SHP77 (cell line): Measurements from ENCODE around the gene APC.
A peak's percentile ranks its signal among the peaks of the same experiment; 100 is the strongest.
"Not testable (repeated sequence)": the region's sequence is repeated elsewhere in the genome, so short reads cannot be mapped to it uniquely, and the experiment has no call there.

Experiments
- DNase-seq, 2 experiments: peaks; one replicate each; lab custom pipeline; 2025; lab: John Stamatoyannopoulos, UW

Gene APC

DNA sequence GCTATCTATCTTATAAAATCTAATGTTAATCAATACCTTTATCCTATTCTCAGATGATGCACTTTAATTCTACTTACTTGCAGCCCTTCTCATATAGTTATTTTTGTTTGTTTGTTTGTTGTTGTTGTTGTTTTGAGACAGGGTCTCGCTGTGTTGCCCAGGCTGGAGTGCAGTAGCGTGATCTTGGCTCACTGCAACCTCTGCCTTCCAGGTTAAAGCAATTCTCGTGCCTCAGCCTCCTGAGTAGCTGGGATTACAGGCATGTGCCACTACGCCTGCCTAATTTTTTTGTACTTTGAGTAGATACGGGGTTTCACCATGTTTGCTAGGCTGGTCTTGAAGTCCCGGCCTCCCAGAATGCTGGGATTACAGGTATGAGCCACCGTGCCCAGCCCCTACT lies 20.8 kb upstream of the APC start:
- DNase-seq, result not testable (repeated sequence)

DNA sequence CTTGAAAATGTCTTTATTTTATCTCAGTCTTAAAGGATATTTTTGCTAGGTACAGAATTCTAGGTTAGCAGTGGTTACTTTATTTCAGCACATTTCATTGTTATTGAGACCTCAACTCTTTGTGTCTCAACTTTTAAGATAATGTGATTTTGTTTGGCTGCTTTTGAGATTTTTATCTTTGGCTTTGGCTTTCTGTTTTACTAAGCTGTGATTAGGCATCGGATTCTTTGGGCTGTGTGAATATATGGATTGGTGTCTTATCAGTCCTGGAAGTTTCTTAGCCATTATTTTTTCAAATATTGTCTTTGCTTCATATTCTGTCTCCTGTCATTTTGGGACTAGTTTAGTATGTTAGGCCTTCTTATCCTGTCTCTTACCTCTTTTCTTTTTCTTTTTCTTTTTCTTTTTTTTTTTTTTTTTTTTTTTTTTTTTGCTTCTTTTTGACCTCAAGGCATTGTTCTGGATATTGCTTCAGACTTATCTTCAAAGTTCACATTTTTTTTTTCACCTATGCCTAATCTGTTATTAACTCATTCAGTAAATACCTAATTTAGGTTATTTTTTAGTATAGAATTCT lies 20.1 kb upstream of the APC start:
- DNase-seq, result no peak

DNA sequence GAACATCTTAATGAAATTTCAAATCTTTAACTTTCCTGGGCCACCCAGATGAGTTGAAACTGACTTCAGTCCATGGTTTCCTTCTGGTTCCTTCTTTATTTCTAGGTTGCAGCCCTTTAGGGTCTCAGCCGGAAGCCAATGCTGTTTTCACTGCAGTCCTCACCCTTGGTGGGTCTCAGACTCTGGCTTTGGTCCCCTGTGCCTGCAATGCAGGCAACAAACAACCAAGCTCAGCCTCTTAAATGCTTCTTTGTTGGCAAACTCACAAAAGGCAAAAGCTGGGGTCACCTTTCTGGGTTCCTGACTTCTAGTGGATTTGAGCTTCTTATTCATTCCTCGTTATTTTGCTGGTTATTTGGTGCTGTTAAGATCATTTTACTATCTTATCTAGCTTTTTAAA lies 19.3 kb upstream of the APC start:
- DNase-seq, result no peak

DNA sequence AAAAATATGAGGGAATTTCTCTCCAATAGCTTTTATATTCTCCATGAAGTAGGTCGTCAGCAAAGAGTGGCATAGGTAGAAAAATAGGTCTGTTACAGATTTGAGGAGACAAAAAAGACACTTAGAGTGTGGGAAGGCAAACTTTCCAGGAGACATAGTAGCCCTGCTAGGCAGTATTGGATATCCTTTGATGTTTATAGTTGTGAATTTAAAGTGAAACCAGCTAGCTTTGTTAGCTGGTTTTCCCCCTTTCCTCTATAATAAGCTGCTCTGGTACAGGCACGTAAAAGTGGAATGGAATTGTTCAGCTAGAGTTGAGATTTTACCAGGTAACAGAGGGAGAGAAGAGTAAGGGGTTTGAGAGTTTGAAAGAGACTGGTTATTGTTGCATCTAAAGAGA lies 17.1 kb upstream of the APC start:
- no peak for DNase-seq

DNA sequence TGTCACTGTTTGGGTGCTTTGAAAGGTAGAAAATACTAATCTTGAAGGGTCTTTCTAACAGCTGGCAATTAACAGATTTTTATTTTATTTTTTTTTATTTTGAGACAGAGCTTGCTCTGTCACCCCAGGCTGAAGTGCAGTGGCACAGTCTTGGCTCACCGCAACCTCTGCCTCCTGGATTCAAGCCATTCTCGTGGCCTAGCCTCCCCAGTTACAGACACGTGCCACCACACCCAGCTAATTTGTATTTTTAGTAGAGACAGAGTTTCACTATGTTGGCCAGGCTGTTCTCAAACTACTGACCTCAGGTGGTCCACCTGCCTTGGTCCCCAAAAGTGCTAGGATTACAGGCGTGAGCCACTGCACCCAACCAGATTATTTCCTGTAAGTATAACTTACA lies 12.8 kb upstream of the APC start:
- no peak for DNase-seq

DNA sequence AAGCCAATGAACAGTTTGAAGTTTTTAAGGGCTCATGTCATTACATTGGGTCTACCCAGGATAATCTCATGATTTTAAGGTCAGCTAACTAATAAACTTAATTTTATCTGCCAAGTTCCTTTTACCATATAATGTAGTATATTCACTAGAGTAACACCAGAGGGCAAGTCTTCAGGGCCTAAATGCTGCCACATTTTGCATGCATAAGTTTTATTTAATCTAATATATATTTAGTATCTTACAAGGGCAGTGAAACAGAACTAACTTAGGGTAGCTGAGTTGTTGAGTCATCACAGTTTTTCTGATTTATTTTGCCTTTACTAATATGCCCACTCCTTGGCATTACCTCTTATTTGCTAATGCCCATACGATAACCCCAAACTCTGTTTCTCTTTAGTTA lies 8.1 kb upstream of the APC start:
- no peak for DNase-seq

DNA sequence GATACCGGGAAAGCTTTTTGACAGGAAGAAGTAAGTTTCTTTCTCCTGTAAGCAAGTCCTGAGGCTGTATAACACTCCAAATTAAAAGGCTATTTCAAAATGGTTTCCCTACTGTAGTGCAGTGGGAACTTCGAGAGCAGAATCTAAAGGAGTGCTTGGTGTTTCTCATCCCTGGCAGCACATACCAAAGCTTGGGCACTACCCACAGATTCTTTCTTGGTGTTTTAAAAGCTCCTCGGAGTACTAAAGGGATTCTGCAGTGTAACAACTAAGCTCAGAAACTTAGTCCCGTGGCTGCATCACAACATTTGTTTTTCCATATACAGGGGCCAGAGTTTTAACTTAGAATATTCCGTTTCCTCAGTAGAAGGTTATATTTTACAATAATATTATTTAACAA lies 5.6 kb upstream of the APC start:
- no peak for DNase-seq

DNA sequence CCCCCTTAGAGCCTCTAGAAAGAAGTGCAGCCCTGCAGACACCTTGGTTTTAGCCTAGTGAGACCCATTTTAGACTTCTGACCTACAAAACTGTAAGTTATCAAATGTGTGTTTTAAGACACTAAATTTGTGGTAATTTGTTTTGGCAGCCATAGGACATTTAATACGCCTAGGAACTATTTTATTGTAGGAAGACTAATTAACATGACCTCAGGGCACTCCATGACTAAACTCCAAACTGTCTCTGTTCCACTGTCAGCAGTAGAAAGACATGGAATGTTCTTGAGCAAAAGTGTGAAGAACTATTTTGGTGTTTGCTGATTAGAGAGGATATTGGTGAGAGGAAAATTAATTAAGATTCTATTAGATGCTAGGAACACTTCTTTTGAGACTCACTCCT lies 4.1 kb upstream of the APC start:
- no peak for DNase-seq

DNA sequence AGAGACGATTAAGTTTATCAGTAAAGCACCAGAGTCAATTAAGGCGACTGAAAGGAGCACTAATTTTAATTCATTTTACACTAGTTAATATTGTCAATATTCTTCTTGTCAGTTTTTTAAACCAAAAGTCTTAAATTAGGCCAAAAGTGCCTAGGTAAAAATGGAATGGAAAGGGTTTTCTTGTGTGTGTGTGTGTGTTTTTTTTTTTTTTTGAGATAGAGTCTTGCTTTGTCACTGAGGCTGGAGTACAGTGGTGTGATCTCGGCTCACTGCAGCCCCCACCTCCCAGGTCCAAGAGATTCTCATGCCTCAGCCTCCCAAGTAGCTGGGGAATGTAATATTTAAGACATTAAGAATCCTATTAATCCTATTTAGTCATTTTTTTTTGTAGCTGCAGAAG lies 3.1 kb upstream of the APC start:
- DNase-seq, result no peak

DNA sequence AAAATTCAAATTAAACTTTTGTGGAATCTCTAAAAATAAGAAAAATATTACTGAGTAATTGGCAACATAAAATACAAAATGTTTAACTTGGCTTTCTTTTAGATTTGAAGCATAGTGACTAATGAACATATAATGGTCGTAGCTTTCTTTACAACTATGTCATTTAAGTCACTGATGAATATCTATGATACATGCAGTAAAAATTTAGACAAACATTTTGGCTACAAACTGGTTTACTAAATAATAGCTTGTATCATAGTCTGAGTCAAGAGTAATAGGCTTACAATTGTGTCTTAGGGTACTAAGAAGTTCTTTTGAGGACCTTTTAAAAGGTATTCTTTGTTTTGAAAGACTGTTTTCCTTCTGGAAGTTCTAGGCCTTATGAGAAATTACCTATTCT lies 2.0 kb upstream of the APC start:
- no peak for DNase-seq

DNA sequence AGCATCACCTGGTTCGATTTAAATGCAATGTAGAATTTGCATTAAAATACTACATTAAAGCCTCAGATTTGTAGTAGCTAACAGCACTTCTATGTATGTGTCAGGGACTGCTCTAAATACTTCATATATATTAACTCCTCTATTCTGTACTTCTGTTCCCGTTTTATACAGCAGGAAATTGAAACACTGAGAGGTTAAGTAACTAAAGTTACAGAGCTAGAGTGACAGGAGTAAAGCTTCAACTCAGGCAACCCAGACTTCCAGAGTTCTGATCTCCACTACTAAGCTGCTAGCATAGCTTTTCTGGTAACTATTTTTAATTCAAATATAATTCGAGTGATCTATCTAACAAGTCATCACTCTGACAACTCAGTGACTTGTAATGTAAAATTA lies 619 bp upstream of the APC start:
- no peak for DNase-seq

DNA sequence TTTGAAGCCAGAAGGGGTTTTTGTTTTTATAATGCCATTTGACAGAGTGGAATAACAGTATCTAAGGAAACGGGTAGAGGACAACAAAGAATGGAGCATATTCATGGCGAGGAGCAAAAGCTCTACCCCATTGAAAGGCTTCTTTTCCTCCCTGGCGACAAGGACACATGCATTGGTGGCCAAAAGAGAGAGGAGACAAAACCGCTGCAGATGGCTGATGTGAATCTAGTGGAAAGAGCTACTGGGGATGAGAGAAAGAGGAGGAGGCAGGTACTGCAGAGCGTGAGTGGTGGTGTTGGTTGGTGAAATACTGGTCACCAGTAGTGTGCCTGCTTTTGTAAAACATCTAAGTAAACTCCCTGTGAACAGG lies 491 bp downstream of the APC start:
- peak; percentile 14 to 39 for DNase-seq

DNA sequence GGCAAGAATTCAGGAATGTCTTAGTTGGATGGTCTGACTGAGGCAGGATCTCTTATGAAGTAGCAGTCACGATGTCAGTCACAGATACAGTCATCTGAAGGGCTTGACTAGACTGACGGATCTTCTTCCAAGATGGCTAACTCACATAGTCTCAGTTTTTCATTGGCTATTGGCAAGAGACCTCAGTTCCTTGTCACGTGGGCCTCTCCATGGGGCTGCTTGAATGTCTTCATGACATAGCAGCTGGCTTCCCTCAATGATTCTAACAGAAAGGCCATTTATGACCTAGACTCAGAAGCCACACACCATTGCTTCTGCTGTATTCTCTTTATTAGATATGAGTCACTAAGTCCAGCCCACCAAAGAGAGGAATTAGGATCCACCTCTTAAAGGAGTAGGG lies 4.7 kb downstream of the APC start:
- DNase-seq, result no peak

DNA sequence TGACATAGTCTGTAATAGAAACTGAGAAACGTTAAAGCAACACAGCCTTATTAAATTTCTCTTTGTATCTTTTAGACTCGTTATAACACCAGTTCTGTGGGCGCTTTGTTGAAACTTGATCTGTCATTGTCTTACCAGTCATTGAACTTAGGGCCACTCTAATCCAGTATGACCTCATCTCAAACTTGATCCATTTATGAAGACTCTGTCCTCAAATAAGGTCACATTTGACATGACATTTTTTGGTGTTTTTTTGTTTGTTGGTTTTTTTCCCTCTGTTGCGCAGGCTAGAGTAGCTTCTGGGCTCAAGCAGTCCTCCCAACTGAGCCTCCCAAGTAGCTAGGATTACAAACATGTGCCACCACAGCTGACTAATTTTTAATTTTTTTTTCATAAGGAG lies 5.9 kb downstream of the APC start:
- no peak for DNase-seq

DNA sequence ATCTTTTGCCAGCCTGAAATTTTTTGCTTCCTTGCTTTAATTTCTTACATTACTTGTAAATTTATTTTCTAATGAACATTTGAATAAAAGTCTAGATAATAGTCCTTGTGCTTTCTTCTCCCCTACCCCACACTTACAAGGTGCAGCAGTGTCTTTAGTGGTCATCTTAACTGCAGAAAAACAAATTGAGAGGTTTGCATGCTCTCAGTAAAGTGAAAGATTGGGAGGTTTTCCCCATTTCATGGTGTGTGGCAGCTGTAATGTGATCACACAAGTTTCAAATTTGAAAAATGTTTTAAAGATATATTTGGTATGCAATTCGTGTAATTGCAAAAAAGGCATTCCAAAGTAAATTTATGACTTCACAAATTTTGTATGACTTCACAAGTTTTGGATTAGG lies 14.7 kb downstream of the APC start:
- DNase-seq, result no peak

DNA sequence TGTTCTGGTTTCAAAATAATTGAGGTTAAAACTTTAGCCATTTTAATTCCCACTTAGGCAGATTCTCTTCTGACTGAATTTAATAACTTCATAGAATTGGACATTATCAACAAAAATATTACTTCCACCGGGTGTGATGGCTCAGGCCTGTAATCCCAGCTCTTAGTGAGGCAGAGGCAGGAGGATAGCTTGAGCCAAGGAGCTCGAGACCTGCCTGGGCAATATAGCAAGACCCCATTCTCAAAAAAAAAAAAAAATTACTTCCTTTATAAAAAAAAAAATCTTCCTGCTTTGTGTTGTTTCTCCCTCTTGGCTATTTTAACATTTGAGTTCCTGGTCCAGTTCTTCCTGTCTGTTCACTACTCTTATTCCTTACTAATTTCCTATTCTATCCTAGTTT lies 18.0 kb downstream of the APC start:
- DNase-seq, result no peak

DNA sequence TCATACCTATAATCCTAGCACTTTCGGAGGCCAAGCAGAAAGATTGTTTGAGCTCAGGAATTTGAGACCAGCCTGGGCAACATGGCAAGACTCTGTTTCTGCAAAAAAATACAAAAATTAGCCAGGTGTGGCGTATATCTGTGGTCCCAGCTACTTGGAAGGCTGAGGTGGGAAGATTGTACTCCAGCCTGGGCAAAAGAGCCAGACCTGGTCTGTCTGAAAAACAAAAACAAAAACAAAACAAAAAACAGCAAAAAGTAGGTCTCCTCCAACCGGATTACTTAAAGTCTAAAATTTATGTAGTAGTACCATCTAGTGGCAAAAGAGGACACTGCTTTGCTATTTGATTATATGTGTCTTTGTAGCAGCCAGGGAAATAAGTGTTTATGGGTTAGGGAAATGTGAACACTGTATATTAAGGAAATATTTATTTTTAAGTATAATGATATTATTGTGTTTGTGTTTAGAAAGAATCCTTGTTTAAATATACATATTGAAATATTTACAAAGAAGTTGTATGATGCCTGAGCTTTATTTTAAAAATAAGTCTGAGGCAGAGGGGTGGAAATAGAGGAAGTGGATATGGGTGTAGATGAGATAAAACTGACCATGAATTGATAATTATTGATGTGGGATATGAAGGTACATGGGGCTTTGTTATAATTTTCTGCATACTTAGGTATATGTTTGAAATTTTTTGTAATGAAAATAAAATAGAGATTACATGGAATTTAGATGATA lies 20.0 kb downstream of the APC start:
- DNase-seq, result peak; percentile 26 to 47

DNA sequence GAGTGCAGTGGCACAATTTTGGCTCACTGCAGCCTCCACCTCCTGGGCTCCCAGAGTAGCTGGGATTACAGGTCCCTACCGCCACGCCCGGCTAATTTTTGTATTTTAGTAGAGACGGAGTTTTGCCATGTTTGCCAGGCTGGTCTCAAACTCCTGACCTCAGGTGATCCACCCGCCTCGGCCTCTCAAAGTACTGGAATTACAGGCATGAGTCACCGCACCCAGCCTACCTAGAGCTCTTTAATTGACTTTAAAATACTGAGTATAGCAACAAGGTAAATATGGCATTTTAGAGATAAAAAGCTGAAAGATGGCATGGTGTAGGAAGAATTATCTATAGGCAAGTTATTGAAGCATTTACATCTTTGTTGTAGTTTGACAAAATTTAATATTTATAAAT lies 21.0 kb downstream of the APC start:
- no peak for DNase-seq

DNA sequence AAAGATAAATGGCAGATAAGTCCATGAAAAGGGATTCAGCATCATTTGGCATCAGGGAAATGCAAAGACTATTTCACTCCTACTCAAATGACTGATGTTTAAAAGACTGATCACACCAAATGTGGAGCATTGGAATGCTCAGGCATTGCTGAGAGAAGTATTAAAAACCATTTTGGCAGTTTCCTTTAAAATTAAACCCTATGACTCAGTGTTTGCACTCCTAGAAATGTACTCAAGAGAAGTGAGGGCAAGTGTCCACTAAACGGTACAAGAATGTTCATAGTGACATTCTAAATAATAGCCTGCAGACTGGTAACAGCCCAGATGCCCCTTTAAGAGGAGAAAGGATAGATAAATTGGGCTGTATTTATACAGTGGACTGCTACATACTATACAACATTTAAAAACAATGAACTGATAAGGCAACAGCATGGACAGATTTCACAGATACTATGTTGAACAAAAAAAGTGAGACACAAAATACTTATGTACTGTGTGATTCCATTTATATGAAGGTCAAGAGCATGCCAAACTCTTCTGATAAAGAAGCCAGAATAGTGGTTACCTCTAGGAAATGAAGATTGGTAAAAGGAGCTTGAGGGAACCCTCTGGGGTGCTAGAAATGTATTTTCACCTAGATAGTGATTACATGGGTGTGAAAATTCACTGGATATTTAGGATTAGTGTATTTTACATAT lies 24.6 kb downstream of the APC start:
- no peak for DNase-seq

DNA sequence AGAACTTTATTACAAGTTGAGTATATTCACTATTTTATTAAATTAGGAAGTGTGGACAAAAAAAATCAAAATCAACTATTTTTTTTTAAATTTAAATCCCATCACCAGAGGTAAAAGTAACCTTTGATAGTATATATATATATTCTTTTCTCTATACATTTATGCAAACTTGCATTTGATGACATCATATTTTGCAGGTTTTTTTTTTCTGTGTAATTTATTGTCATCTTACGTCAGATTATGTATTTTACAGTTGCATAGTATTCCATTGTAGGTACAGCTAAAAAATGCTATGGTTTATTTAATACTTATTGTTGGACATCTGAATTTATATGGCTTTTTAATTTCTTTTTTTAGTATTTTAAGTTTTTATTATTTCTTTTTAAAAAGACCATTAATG lies 25.5 kb downstream of the APC start:
- no peak for DNase-seq

DNA sequence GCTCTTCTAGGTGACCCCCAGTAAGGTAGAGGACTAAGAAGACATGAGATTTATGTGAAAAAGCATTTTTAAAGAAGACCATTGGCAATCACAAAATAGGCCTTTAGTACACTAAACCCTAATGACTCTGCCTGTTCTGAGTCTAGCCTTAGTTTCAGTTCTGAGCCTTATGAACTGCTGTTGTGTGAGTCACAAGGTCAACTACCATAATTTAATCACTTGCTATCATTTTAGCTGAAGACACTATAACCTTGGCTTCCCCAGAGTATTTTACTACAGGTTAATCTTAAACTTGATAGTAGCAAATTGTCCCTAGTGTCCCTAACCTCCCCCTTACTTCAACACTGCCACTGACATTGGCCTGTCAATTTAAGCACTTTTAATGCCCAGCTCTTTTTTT lies 34.4 kb downstream of the APC start:
- no peak for DNase-seq

DNA sequence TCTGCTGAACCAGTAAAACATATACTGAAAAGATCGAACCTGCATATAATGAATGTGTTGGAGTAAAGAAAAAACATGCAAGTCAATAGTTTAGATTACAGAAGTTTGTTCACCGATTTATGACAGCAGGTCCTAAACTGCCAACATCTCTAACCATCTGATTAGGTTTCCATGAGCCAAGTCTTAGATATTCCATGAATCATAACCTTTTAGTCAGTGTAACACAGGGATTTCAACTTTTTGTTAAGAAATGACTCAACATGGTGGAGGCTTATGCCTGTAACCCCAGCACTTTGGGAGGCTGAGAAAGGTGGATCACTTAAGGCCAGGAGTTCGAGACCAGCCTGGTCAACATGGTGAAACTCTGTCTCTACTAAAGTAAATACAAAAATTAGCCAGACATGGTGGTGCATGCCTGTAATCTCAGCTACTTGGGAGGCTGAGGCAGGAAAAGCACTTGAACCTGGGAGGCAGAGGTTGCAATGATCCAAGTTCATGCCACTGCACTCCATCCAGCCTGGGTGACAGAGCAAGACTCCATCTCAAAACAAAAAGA lies 38.7 kb downstream of the APC start:
- no peak for DNase-seq

DNA sequence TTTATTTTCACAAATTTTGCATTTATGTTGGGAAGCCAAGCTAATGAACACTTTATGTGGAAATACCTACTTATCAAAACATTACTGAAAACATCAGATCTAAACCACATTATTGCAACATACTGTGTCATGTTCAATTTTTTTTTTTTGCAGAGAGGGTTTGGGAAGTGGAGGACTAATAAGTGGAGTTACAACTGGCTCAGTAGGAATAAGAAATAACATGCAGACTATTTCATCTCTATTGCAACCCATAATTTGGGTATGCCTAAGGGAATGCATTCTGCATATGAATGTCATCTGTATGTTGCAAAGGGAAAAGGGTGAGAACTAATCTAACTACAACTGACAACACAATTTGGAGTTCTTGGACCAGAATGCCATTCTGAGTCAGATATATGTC lies 41.8 kb downstream of the APC start:
- no peak for DNase-seq

DNA sequence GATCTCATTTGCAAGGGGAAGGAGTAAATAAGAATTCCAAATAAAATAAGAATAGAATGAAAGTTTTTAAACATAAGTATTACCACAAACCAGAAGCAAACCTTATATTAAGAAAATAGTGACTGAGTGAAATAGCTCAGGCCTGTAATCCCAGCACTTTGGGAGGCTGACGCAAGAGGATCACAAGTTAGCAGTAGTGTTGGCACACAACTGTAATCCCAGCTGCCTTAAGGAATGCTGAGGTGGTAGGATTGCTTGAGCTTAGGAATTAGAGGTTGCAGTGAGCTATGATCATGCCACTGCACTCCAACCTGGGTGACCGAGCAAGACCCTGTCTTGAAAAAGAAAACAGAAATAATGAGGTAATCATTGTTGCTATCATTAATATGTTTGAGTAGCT lies 47.0 kb downstream of the APC start:
- no peak for DNase-seq
